B cell (primary cell): ENCODE data around the gene STAG2. TPM values are rescaled to one million over a fixed set of nuclear protein-coding genes. Genes with fewer than 3 reads are reported as not detected.

Source experiments
- ATAC-seq: fragments of 200-7000 bp; cut with Tn5 transposase; one replicate; pipeline ENCODE4 v1.10.0; 2021; ENCODE audit warnings: low read depth, mild to moderate bottlenecking, moderate number of reproducible peaks, moderate library complexity
- CTCF ChIA-PET: fragments of 350-600 bp; sonication (Branson Sonifier 250); formaldehyde crosslinking; loops from one replicate; lab custom pipeline; 2021; ENCODE audit warnings: antibody characterized with exemption, inconsistent platforms; lab: Charles Lee
- POLR2A ChIA-PET: fragments of 350-600 bp; sonication (Branson Sonifier 250); formaldehyde crosslinking; loops from one replicate; lab custom pipeline; 2021; ENCODE audit warnings: antibody characterized with exemption; lab: Charles Lee
- DNase-seq: peaks from one replicate; pipeline ENCODE4 v3.0.0; 2013
- H2AFZ ChIP-seq: 2 replicates; pipeline ENCODE4 v1.6.1; 2012; ENCODE audit warnings: mild to moderate bottlenecking, low read depth, low read length; ENCODE audit not compliant: insufficient read depth, poor library complexity, severe bottlenecking
- H3K27ac ChIP-seq, 2 donors: 1 replicate in 1 of 2; 2 replicates in 1 of 2; pipeline ENCODE4 v1.5.1; 2012 to 2013; ENCODE audit warnings: low read length in 2 of 2, mild to moderate bottlenecking in 2 of 2, moderate library complexity in 1 of 2
- H3K27me3 ChIP-seq, 4 experiments: fragments of 200-600 bp in 1 of 4; sonication (generic) in 1 of 4; replicated peaks in 1 of 4; 1 replicate in 2 of 4; 2 replicates in 2 of 4; pipeline versions ENCODE4 v1.6.1 to v1.7.0; 2013 to 2016; ENCODE audit warnings: low read length in 3 of 4, mild to moderate bottlenecking in 2 of 4, mixed read lengths in 1 of 4, moderate library complexity in 1 of 4; ENCODE audit not compliant: insufficient read depth in 4 of 4, control insufficient read depth in 3 of 4; ENCODE audit errors: control extremely low read depth in 1 of 4
- H3K36me3 ChIP-seq, 2 experiments: replicated peaks in 1 of 2; 1 replicate in 1 of 2; 2 replicates in 1 of 2; pipeline versions ENCODE4 v1.6.1 to v1.7.1; 2013; ENCODE audit warnings: low read length in 1 of 2; ENCODE audit not compliant: insufficient read depth in 2 of 2, control insufficient read depth in 1 of 2; ENCODE audit errors: control extremely low read depth in 1 of 2, extremely low read depth in 1 of 2
- H3K4me1 ChIP-seq, 2 donors: fragments of 200-600 bp in 1 of 2; sonication (generic) in 1 of 2; 1 replicate in 1 of 2; 2 replicates in 1 of 2; pipeline versions ENCODE4 v1.5.1 to v1.6.1; 2013 to 2017; ENCODE audit warnings: low read length in 2 of 2; ENCODE audit not compliant: control insufficient read depth in 2 of 2, insufficient read depth in 2 of 2
- H3K4me2 ChIP-seq: replicated peaks from 2 replicates; pipeline ENCODE3; 2012; ENCODE audit warnings: mild to moderate bottlenecking, low read depth, low read length; ENCODE audit not compliant: poor library complexity, severe bottlenecking
- H3K4me3 ChIP-seq, 5 experiments: fragments of 200-600 bp in 1 of 5; sonication (generic) in 1 of 5; 1 replicate in 3 of 5; 2 replicates in 2 of 5; pipeline versions ENCODE4 v1.5.1 to v1.7.0; 2011 to 2016; ENCODE audit warnings: low read length in 4 of 5, mild to moderate bottlenecking in 4 of 5, low read depth in 2 of 5, control low read depth in 1 of 5, moderate library complexity in 1 of 5; ENCODE audit not compliant: insufficient read depth in 1 of 5; ENCODE audit errors: control extremely low read depth in 1 of 5, extremely low read depth in 1 of 5
- H3K79me2 ChIP-seq: fragments of 200-600 bp; sonication (generic); one replicate; pipeline ENCODE4 v1.6.0; 2016; ENCODE audit warnings: low read length; ENCODE audit not compliant: control insufficient read depth, insufficient read depth
- H3K9ac ChIP-seq: fragments of 200-600 bp; sonication (generic); 2 replicates; pipeline ENCODE4 v1.6.1; 2017; ENCODE audit warnings: mild to moderate bottlenecking, low read length, moderate library complexity
- H3K9me3 ChIP-seq, 3 donors: one replicate each; pipeline versions ENCODE4 v1.6.1 to v1.7.1; 2013; ENCODE audit warnings: low read length in 2 of 3; ENCODE audit not compliant: control insufficient read depth in 2 of 3, insufficient read depth in 1 of 3; ENCODE audit errors: control extremely low read depth in 1 of 3
- H4K20me1 ChIP-seq: 2 replicates; pipeline ENCODE4 v1.6.0; 2012; ENCODE audit warnings: mild to moderate bottlenecking, low read length; ENCODE audit not compliant: insufficient read depth, control insufficient read depth, poor library complexity, severe bottlenecking
- H3K27ac Mint-ChIP-seq: one replicate; pipeline ENCODE4 v1.8.0; 2021; ENCODE audit warnings: mixed read lengths
- H3K27me3 Mint-ChIP-seq: one replicate; pipeline ENCODE4 v1.8.0; 2021; ENCODE audit warnings: mixed read lengths
- H3K4me1 Mint-ChIP-seq: one replicate; pipeline ENCODE4 v1.8.0; 2021; ENCODE audit warnings: mixed read lengths
- H3K4me3 Mint-ChIP-seq: one replicate; pipeline ENCODE4 v1.8.0; 2021; ENCODE audit warnings: mixed read lengths
- H3K9me3 Mint-ChIP-seq: one replicate; pipeline ENCODE4 v1.8.0; 2022; ENCODE audit warnings: mixed read lengths; ENCODE audit not compliant: insufficient read depth
- CTCF ChIP-seq: fragments of 200-600 bp; IDR thresholded peaks from one replicate; pipeline ENCODE4 v1.8.0; 2022; ENCODE audit warnings: antibody characterized with exemption, mild to moderate bottlenecking
- EZH2 ChIP-seq: IDR thresholded peaks from 2 replicates; pipeline ENCODE4 v1.6.1; 2012; ENCODE audit warnings: borderline replicate concordance, low read depth, mild to moderate bottlenecking, moderate library complexity, low read length; ENCODE audit not compliant: insufficient read depth, poor library complexity, severe bottlenecking
- WGBS: methylation state at CpG from one replicate; pipeline ENCODE4 v1.1.5; 2013; ENCODE audit warnings: missing lambda C conversion rate; ENCODE audit not compliant: insufficient coverage; 5-methylcytosine and 5-hydroxymethylcytosine counted together
- intact Hi-C: fragments of 100-400 bp; cut with micrococcal nuclease; formaldehyde crosslinking; loops from one replicate; pipeline ENCODE4 v1.10.0; 2022
- polyA plus RNA-seq: library from polyadenylated mRNA; depleted of rRNA; stranded (reverse); fragments of >200 nt; gene quantifications from 2 replicates; pipeline ENCODE4 v1.2.3, GENCODE V29; 2012
- total RNA-seq, 2 donors: library from RNA; stranded (reverse); fragments of 120-200 nt in 1 of 2; gene quantifications; 1 replicate in 1 of 2; 2 replicates in 1 of 2; pipeline versions ENCODE4 v1.2.3 to v1.2.4, GENCODE V29; 2013 to 2022

STAG2 gene
- total and polyA plus RNA-seq, 2 donors (not counting 1 experiment from before 2014, with no cell fraction given) = 15.3 to 117 TPM

GRCh38 chrX:123989235-123989634 lies 27.7 kb downstream of the STAG2 start:
- Histone ChIP-seq H3K79me2 (peaks cover 88% of the 10 kb centered on the region), H4K20me1 (peaks cover 6% of the 10 kb centered on the region), H3K36me3 (peaks cover 0 to 2% of the 10 kb centered on the region in 2 experiments), H3K4me1 (peaks cover 7 to 12% of the 10 kb centered on the region in 2 donors), H3K27ac (no peak overlapping the region), H3K27me3 (no peaks in the 10 kb centered on the region), H3K9me3 (peaks cover 0 to 3% (median 0%) of the 10 kb centered on the region in 3 donors), H3K4me3 (no peak overlapping the region), H2AFZ (no peak overlapping the region), H3K9ac (no peak overlapping the region), H3K4me2 (no peak overlapping the region)
- ATAC-seq = no peak
- Mint-ChIP-seq H3K27me3 (no peaks in the 10 kb centered on the region), H3K9me3 (no peaks in the 10 kb centered on the region), H3K4me1 (peaks cover 51% of the 10 kb centered on the region), H3K4me3 (no peak overlapping the region), H3K27ac (no peak overlapping the region)
- POLR2A ChIA-PET = no interaction called here
- TF ChIP-seq CTCF (no peak), EZH2 (no peak)
- no peak for DNase-seq
- no CpG with 5 or more reads among the region's 1 CpG for WGBS
- intact Hi-C loops = no loop called here
- CTCF ChIA-PET = no interaction called here

DNA sequence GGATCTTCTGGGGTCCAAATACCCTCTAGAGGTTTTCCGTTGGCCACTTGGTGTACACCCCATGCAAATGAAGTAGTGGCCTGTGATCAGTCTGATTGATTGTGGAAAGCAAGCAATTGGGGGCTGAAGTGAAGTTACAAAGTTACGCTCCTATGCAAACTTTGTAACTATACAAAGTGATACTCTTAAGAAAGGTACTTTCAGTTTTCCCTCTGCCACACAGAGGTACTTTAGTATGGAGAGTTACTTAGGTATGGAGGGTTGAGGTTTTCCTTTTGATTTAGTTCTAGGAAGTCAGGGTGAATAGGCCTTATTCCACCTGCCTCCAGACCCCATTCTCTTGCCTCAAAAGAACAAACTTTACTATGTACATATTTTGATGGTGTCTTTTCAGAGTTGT lies 28.7 kb downstream of the STAG2 start:
- no peaks in the 10 kb centered on the region for H3K27me3 Mint-ChIP-seq
- no peak for TF ChIP-seq CTCF
- TF ChIP-seq EZH2 = no peak
- CTCF ChIA-PET = no interaction called here
- H3K4me3 ChIP-seq = no peak overlapping the region
- no peak overlapping the region for H3K27ac Mint-ChIP-seq
- peaks cover 7 to 16% of the 10 kb centered on the region in 2 donors for H3K4me1 ChIP-seq
- no peak overlapping the region for H3K9ac ChIP-seq
- H3K9me3 Mint-ChIP-seq = no peaks in the 10 kb centered on the region
- DNase-seq (no peak), ATAC-seq (no peak)
- POLR2A ChIA-PET = no interaction called here
- intact Hi-C loops = no loop called here
- peak overlapping the region in 1 of 2 donors; percentile 59 for H3K27ac ChIP-seq
- H3K4me1 Mint-ChIP-seq = peaks cover 58% of the 10 kb centered on the region
- peak overlapping the region; percentile 17 for H3K4me2 ChIP-seq
- no peaks in the 10 kb centered on the region for H3K27me3 ChIP-seq
- WGBS = no CpG with 5 or more reads among the region's 2 CpGs
- peaks cover 0 to 2% of the 10 kb centered on the region in 2 experiments for H3K36me3 ChIP-seq
- H3K9me3 ChIP-seq = peaks cover 0 to 3% (median 0%) of the 10 kb centered on the region in 3 donors
- no peak overlapping the region for H2AFZ ChIP-seq
- H3K79me2 ChIP-seq = peaks cover 88% of the 10 kb centered on the region
- peak overlapping the region; percentile 23 for H3K4me3 Mint-ChIP-seq
- peaks cover 6% of the 10 kb centered on the region for H4K20me1 ChIP-seq
